ENCODE measurements around the gene RGMA. TPM values are rescaled to one million over a fixed set of nuclear protein-coding genes. Genes with fewer than 3 reads are reported as not detected.

The RGMA gene
- total RNA-seq: 10 to 100 TPM in 1 of 2 donors, 1 to 10 TPM in 1; 2.5 to 12.9 TPM
- long read RNA-seq: 0 reads

- DNase-seq (peak in 1 of 2 donors; percentile 19), ATAC-seq (peak; percentile 17)
- intact Hi-C loops (cut with DNase I, micrococcal nuclease): loop anchor here in 1 of 2 donors (10.0 kb wide), 1 partner anchor 886 kb away; no protein-coding TSS in a partner anchor
These were observed at the start of gene RGMA for GRCh38 chr15:93088981-93089726. TSS of gene RGMA (minus strand) at chr15:93089211. CDS start at chr15:93088932, 279 bp downstream.

GRCh38 chr15:93136606-93137005 lies 47.6 kb upstream of the RGMA start:
- DNase-seq (no peak), ATAC-seq (no peak)
- intact Hi-C loops (cut with DNase I, micrococcal nuclease): no loop called here

- ATAC-seq (no peak), DNase-seq (no peak)
- intact Hi-C loops (cut with DNase I, micrococcal nuclease): no loop called here
These were observed 47.0 kb upstream of the RGMA start for GRCh38 chr15:93135997-93136397.

GRCh38 chr15:93135459-93135858 lies 46.4 kb upstream of the RGMA start:
- ATAC-seq (no peak), DNase-seq (no peak)
- intact Hi-C loops (cut with DNase I, micrococcal nuclease): no loop called here

- intact Hi-C loops (cut with DNase I, micrococcal nuclease): no loop called here
- ATAC-seq: no peak
- DNase-seq: no peak
These were observed 42.6 kb upstream of the RGMA start for GRCh38 chr15:93131485-93132095.

GRCh38 chr15:93129702-93130488 lies 40.9 kb upstream of the RGMA start:
- ATAC-seq (no peak), DNase-seq (no peak)
- intact Hi-C loops (cut with DNase I, micrococcal nuclease): no loop called here

- no peak for ATAC-seq
- intact Hi-C loops (cut with DNase I, micrococcal nuclease): no loop called here
- no peak for DNase-seq
These were observed 38.3 kb upstream of the RGMA start for GRCh38 chr15:93127286-93127685.

- DNase-seq: no peak
- no peak for ATAC-seq
- intact Hi-C loops (cut with DNase I, micrococcal nuclease): no loop called here
These were observed 37.6 kb upstream of the RGMA start for GRCh38 chr15:93126599-93126998.

- ATAC-seq (no peak), DNase-seq (no peak)
- intact Hi-C loops (cut with DNase I, micrococcal nuclease): no loop called here
These were observed 37.1 kb upstream of the RGMA start for GRCh38 chr15:93126148-93126547.

- no peak for ATAC-seq
- intact Hi-C loops (cut with DNase I, micrococcal nuclease): no loop called here
- no peak for DNase-seq
These were observed 35.1 kb upstream of the RGMA start for GRCh38 chr15:93124126-93124525.

GRCh38 chr15:93121973-93122910 lies 33.2 kb upstream of the RGMA start:
- DNase-seq (no peak), ATAC-seq (no peak)
- intact Hi-C loops (cut with DNase I, micrococcal nuclease): no loop called here

GRCh38 chr15:93121107-93121506 lies 32.1 kb upstream of the RGMA start:
- ATAC-seq: no peak
- no peak for DNase-seq
- intact Hi-C loops (cut with DNase I, micrococcal nuclease): no loop called here

GRCh38 chr15:93118904-93119303 lies 29.9 kb upstream of the RGMA start:
- no peak for DNase-seq
- intact Hi-C loops (cut with DNase I, micrococcal nuclease): no loop called here
- no peak for ATAC-seq

GRCh38 chr15:93111451-93111850 lies 22.4 kb upstream of the RGMA start:
- intact Hi-C loops (cut with DNase I, micrococcal nuclease): no loop called here
- ATAC-seq (no peak), DNase-seq (no peak)

GRCh38 chr15:93110502-93111040 lies 21.6 kb upstream of the RGMA start:
- intact Hi-C loops (cut with DNase I, micrococcal nuclease): no loop called here
- DNase-seq (no peak), ATAC-seq (no peak)

- DNase-seq (no peak), ATAC-seq (no peak)
- intact Hi-C loops (cut with DNase I, micrococcal nuclease): no loop called here
These were observed 20.5 kb upstream of the RGMA start for GRCh38 chr15:93109336-93110102.

GRCh38 chr15:93107646-93108045 lies 18.6 kb upstream of the RGMA start:
- ATAC-seq (no peak), DNase-seq (no peak)
- intact Hi-C loops (cut with DNase I, micrococcal nuclease): no loop called here

- ATAC-seq (no peak), DNase-seq (no peak)
- intact Hi-C loops (cut with DNase I, micrococcal nuclease): no loop called here
These were observed 16.5 kb upstream of the RGMA start for GRCh38 chr15:93105485-93105884.

Data from left colon (tissue), 2 donors.